Glomerular endothelial cell (primary cell): ENCODE results near the gene PDZD7. TPM values are rescaled to one million over a fixed set of nuclear protein-coding genes. Genes with fewer than 3 reads are reported as not detected.

Experiments used
- DNase-seq: peaks from one replicate; pipeline ENCODE4 v3.0.0-alpha.2; 2011; ENCODE audit warnings: low read depth, low spot score; ENCODE audit errors: extremely low read depth
- total RNA-seq: library from RNA; depleted of rRNA; stranded (reverse); fragments of >200 nt; gene quantifications from 2 replicates; pipeline ENCODE4 v1.2.3, GENCODE V29; 2015

PDZD7 gene
- total RNA-seq, 1 donor from 2014 or later: 1.2 TPM

DNA sequence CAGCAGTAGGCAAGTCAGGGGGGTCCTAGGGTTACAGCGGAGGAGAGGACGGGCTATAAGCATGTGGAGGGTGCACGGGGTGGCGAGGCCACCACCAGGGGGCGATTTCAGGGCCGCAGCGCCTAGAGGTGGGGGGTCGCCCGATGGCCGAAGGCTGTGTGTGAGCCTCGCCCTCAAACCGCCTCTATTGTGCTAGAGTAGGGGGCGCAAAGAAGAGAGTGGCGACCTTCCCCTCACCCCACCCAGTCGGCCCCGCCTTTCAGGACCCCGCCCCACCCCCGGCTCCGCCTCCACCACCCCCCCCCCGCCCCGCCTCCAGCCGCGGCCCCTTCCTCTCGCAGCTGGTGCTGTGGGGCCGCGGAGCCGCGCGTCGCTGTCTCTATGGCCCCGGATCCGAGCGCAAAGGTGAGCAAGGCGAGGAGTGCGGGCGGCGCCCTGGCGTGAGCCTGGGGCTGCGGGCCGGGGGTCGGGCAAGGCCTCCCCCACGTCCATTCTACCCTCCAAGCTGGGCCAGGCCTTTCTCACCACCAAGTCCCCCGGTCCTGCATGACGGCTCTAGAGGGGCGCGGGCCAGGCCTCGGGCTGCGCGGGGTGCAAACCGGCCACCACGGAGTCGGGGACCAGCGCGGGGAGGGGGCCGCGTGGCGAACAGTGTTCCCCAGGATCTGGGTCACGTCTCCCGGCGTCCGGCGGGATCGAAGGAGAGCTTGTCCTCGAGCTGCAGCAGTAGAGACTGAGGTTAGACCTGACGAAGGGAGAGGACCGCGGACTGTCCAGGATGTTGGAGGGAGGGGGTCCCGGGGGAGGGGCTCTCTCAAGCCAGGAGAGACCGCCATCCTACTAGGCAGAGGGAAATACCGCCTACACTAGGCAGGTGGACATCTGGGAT is 61.5 kb downstream of the PDZD7 start, which contains the start of gene SEMA4G:
SEMA4G (plus strand) TSS at position 318 of the 889 bp plus-strand sequence. CDS start 3,409 bp downstream, outside the sequence.
- no peak for DNase-seq

DNA sequence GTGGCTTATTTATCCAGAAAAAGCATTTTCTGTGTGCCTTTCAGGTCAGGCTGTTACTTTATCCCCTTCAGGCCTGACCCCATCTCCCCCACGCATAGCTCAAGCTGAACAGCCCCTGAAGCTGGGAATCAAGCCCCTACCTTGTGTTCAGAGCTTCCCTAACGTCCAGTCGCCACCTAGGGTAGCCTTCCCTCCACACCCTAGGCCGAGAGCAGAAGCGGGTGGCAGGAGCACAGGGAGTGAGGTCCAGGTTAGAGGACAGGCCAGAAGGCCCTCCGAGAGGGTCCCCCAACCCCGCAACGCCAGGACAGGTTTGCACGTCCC is 62.1 kb downstream of the PDZD7 start:
- DNase-seq: no peak

DNA sequence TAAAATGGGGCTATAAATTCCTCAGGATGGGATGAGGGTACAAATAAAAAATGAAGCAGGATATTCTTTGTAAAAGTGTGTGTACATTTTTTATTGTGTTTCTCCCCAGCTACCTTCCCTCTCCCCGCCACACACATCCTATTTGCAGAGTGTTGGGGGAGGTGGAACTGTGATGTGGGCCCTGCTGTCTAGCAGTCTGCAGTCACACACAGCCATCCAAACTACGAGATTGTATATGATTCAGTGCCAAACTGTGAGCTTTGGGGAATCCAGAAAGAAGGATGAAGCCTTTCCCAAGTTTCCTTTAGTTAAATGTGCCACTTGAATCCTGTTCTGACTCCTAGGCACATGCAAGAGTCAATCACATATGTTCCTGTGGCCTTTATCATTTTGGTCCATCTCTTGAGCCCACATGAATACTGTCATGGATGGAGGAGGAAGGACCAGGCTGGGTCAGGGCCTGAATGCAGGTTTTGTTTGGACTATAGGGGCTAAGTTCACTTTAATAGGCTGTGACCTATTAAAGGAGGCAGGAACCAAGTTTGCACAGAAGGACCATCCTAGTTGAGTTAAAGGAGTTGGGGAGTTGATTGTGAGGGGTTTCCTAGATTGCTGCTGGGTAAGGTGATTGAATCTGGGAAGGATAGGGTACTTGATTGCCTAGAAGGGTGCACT is 62.7 kb downstream of the PDZD7 start:
- DNase-seq: no peak

DNA sequence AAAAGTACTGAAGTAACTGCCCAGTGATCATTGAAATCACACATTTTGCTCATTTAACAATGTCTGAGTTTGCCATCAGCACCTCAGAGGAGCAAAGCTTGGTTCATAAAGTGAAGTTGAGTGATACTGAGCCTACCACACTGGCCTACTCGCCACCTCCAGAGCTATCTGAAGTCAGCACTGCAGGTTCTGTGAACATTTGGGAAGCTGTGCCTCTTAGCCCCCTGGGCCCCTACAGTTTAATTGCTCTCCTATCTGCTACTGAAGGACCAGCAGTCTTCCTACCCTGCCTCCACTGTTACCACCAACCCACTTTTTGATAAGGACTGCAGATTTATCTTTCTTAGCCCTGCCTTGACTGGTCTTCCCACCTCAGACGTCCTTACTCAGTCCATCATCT is 63.6 kb downstream of the PDZD7 start:
- no peak for DNase-seq

DNA sequence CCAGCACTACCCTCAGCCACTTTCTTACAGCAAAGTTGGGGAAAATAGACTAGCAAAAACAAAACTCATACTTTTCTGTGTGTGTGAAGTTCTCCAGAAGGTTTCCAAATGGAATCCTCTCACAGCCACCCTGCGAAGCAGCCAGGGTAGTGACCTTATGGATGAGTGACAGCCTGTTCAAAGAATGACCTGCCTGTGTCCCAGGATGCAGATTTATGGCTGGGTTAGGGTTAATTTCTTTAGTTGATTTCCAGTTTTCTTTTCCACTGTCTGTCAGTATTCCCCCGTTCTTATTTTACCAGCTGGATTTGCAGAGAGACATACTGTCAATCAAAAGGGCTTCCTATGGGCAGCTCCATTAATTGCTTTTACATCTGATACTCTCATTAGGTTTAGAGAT is 64.0 kb downstream of the PDZD7 start:
- no peak for DNase-seq

GRCh38 chr10:100965820-100966219 is 65.1 kb downstream of the PDZD7 start:
- DNase-seq: no peak

GRCh38 chr10:100963826-100964225 is 67.1 kb downstream of the PDZD7 start:
- no peak for DNase-seq

DNA sequence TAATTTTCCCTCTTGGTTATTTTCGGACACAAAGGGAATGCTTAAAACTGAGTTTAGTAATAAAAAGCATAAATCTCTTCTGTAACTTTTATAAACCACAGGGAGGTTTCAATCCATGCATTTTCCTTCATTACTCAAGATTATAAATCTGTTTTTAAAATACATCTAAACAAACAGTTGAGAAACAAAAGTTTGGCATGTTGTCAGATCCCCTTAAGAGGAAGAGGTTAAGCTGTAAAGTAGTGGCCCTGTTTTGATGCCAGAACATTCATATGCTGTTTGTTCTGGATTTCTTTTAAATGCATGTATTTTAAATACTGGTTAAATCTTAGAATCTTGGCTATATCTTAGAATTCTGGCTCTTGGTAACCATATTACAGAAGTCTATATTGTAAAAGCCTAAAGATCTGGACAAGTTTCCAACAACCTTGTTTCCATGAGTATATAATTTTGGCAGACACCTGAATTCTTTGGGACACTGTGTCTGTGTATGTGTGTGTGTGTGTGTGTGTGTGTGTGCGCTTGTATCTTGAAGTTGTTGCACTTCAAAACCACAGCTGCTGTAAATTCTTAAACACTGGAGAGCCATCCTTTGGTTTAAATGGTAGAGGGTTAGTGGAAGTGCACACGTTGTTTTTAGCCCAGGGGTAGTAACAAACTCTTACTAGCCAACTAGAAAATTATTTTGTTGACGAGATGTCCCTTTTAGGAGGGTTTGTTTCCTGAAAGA is 68.4 kb downstream of the PDZD7 start:
- DNase-seq: no peak

GRCh38 chr10:100960251-100960650 is 70.7 kb downstream of the PDZD7 start:
- DNase-seq: no peak

Other genes with a start within 250 kb of the PDZD7 start
- 17.7 and 29.5 TPM in 2 replicates for gene SLF2, start 118.2 kb downstream of the PDZD7 start, total RNA-seq
- gene SEMA4G, start 61.6 kb downstream of the PDZD7 start, total RNA-seq: 6.9 and 10.0 TPM in 2 replicates
- gene MRPL43, start 43.6 kb downstream of the PDZD7 start, total RNA-seq: 80.9 and 85.6 TPM in 2 replicates
- gene TWNK, start 43.6 kb downstream of the PDZD7 start, total RNA-seq: 4.7 and 11.6 TPM in 2 replicates
- gene LZTS2, start 31.3 kb downstream of the PDZD7 start, total RNA-seq: 109 and 114 TPM in 2 replicates
- gene SFXN3, start 105 bp upstream of the PDZD7 start, total RNA-seq: 112 and 151 TPM in 2 replicates
- gene KAZALD1, start 30.9 kb upstream of the PDZD7 start, total RNA-seq: 0.12 TPM in 1 of 2 replicates, not detected in the other
- not detected in 2 replicates for gene TLX1, start 100.2 kb upstream of the PDZD7 start, total RNA-seq
- not detected in 2 replicates for gene LBX1, start 198.3 kb upstream of the PDZD7 start, total RNA-seq